Measurements from ENCODE around the gene MYLK.

- no peak for TF ChIP-seq POLR2AphosphoS5 (IDR thresholded peaks at IDR 0.05; ENCODE audit: borderline replicate concordance, low read depth, low read length)
- no peak for TF ChIP-seq EZH2 (IDR thresholded peaks at IDR 0.05)
- no peak for TF ChIP-seq FOXP2 (optimal IDR thresholded peaks at IDR 0.05; ENCODE audit: control extremely low read depth, extremely low read length, insufficient read depth)
These were observed 189.0 kb downstream of the MYLK start for GRCh38 chr3:123695152-123695551.

All from SK-N-MC (cell line).